H9 (cell line): ENCODE data around the gene DUOX1. TPM values are rescaled to one million over a fixed set of nuclear protein-coding genes. Genes with fewer than 3 reads are reported as not detected.

Source experiments
- DNase-seq: peaks from one replicate; pipeline ENCODE4 v3.0.0-alpha.2; 2017
- H2AFZ ChIP-seq: one replicate; pipeline ENCODE4 v1.6.1; 2013; ENCODE audit warnings: mild to moderate bottlenecking, low read length, control low read depth, moderate library complexity
- H2AK5ac ChIP-seq: 2 replicates; pipeline ENCODE4 v1.6.1; 2013; ENCODE audit warnings: low read length, control low read depth, mixed read lengths; ENCODE audit not compliant: insufficient read length
- H2BK120ac ChIP-seq: one replicate; pipeline ENCODE4 v1.6.1; 2013; ENCODE audit warnings: low read depth, mild to moderate bottlenecking, low read length, control low read depth, inconsistent platforms; ENCODE audit not compliant: poor library complexity, severe bottlenecking
- H2BK12ac ChIP-seq: 2 replicates; pipeline ENCODE4 v1.6.1; 2013; ENCODE audit warnings: low read length, control low read depth, mixed read lengths, low read depth; ENCODE audit not compliant: insufficient read length
- H2BK15ac ChIP-seq: 2 replicates; pipeline ENCODE4 v1.6.1; 2013; ENCODE audit warnings: low read depth, low read length, control low read depth
- H2BK20ac ChIP-seq: one replicate; pipeline ENCODE4 v1.6.1; 2013; ENCODE audit warnings: low read depth, mild to moderate bottlenecking, low read length, control low read depth, inconsistent platforms; ENCODE audit not compliant: poor library complexity, severe bottlenecking
- H2BK5ac ChIP-seq: 2 replicates; pipeline ENCODE4 v1.6.1; 2013; ENCODE audit warnings: low read length, control low read depth, mixed read lengths; ENCODE audit not compliant: insufficient read length
- H3K14ac ChIP-seq: 2 replicates; pipeline ENCODE4 v1.6.1; 2013; ENCODE audit warnings: low read length, control low read depth; ENCODE audit not compliant: insufficient read depth
- H3K18ac ChIP-seq: 2 replicates; pipeline ENCODE4 v1.6.1; 2013; ENCODE audit warnings: low read depth, mild to moderate bottlenecking, mixed read lengths, low read length, control low read depth; ENCODE audit not compliant: insufficient read length
- H3K23ac ChIP-seq: 2 replicates; pipeline ENCODE4 v1.6.1; 2013; ENCODE audit warnings: low read length, control low read depth, mixed read lengths, low read depth; ENCODE audit not compliant: insufficient read length
- H3K23me2 ChIP-seq: 2 replicates; pipeline ENCODE4 v1.6.1; 2013; ENCODE audit warnings: low read depth, mild to moderate bottlenecking, mixed read lengths, low read length, control low read depth; ENCODE audit not compliant: insufficient read length, poor library complexity, severe bottlenecking
- H3K27ac ChIP-seq: 2 replicates; pipeline ENCODE4 v1.5.1; 2013; ENCODE audit warnings: low read length, control low read depth, mixed read lengths, low read depth; ENCODE audit not compliant: insufficient read length
- H3K27me3 ChIP-seq: 2 replicates; pipeline ENCODE4 v1.6.1; 2013; ENCODE audit warnings: low read length, control low read depth, inconsistent platforms; ENCODE audit not compliant: insufficient read depth
- H3K4ac ChIP-seq: 2 replicates; pipeline ENCODE4 v1.6.1; 2013; ENCODE audit warnings: low read depth, mild to moderate bottlenecking, control low read depth, inconsistent platforms, low read length, moderate library complexity
- H3K4me1 ChIP-seq: 2 replicates; pipeline ENCODE4 v1.6.1; 2013; ENCODE audit warnings: low read length, control low read depth, inconsistent platforms; ENCODE audit not compliant: insufficient read depth
- H3K4me2 ChIP-seq: 2 replicates; pipeline ENCODE4 v1.6.1; 2013; ENCODE audit warnings: low read length, control low read depth, mixed read lengths; ENCODE audit not compliant: insufficient read length, insufficient read depth
- H3K56ac ChIP-seq: 2 replicates; pipeline ENCODE4 v1.6.1; 2013; ENCODE audit warnings: low read depth, mild to moderate bottlenecking, mixed read lengths, low read length, control low read depth; ENCODE audit not compliant: insufficient read length
- H3K79me1 ChIP-seq: 2 replicates; pipeline ENCODE4 v1.6.1; 2013; ENCODE audit warnings: low read depth, mild to moderate bottlenecking, moderate library complexity, low read length, control low read depth, inconsistent platforms; ENCODE audit not compliant: insufficient read depth, poor library complexity, severe bottlenecking
- H3K79me2 ChIP-seq: 2 replicates; pipeline ENCODE4 v1.6.1; 2013; ENCODE audit warnings: low read length, control low read depth, inconsistent platforms; ENCODE audit not compliant: insufficient read depth
- H3K9ac ChIP-seq: 2 replicates; pipeline ENCODE4 v1.6.1; 2013; ENCODE audit warnings: low read length, control low read depth, mixed read lengths; ENCODE audit not compliant: insufficient read length; ENCODE audit errors: extremely low read depth
- H3K9me3 ChIP-seq: one replicate; pipeline ENCODE4 v1.6.1; 2013; ENCODE audit warnings: low read depth, low read length, inconsistent platforms; ENCODE audit not compliant: control insufficient read depth
- H3T11ph ChIP-seq: one replicate; pipeline ENCODE4 v1.6.1; 2013; ENCODE audit warnings: mild to moderate bottlenecking, low read length, control low read depth, inconsistent platforms
- H4K20me1 ChIP-seq: one replicate; pipeline ENCODE4 v1.6.1; 2013; ENCODE audit not compliant: control insufficient read depth, insufficient read length, insufficient read depth
- H4K5ac ChIP-seq: 2 replicates; pipeline ENCODE4 v1.6.1; 2013; ENCODE audit warnings: low read depth, mild to moderate bottlenecking, mixed read lengths, low read length, control low read depth; ENCODE audit not compliant: insufficient read length
- H4K8ac ChIP-seq: replicated peaks from 2 replicates; pipeline ENCODE4 v1.6.1; 2013; ENCODE audit warnings: low read length, control low read depth, mixed read lengths, low read depth; ENCODE audit not compliant: insufficient read length
- H4K91ac ChIP-seq: 2 replicates; pipeline ENCODE4 v1.6.1; 2013; ENCODE audit warnings: low read depth, mild to moderate bottlenecking, moderate library complexity, mixed read lengths, low read length, control low read depth; ENCODE audit not compliant: insufficient read length
- H3K27ac Mint-ChIP-seq, 3 experiments: 2 replicates in 2 of 3; 3 replicates in 1 of 3; pipeline ENCODE4 v1.8.0; 2020 to 2021; ENCODE audit warnings: mixed read lengths in 3 of 3, mild to moderate bottlenecking in 1 of 3, moderate library complexity in 1 of 3
- H3K27me3 Mint-ChIP-seq: 2 replicates; pipeline ENCODE4 v1.8.0; 2021; ENCODE audit warnings: low read depth, mild to moderate bottlenecking, moderate library complexity, mixed read lengths
- H3K36me3 Mint-ChIP-seq, 3 experiments: 2 replicates in 2 of 3; 3 replicates in 1 of 3; pipeline ENCODE4 v1.8.0; 2020 to 2021; ENCODE audit warnings: low read depth in 3 of 3, mixed read lengths in 3 of 3; ENCODE audit not compliant: insufficient read depth in 1 of 3
- H3K4me1 Mint-ChIP-seq, 2 experiments: 2 replicates each; pipeline ENCODE4 v1.8.0; 2020; ENCODE audit warnings: mixed read lengths in 2 of 2
- H3K4me3 Mint-ChIP-seq, 2 experiments: 2 replicates in 1 of 2; 3 replicates in 1 of 2; pipeline ENCODE4 v1.8.0; 2020 to 2021; ENCODE audit warnings: mild to moderate bottlenecking in 2 of 2, mixed read lengths in 2 of 2, moderate library complexity in 1 of 2
- H3K9me3 Mint-ChIP-seq, 2 experiments: 2 replicates in 1 of 2; 3 replicates in 1 of 2; pipeline ENCODE4 v1.8.0; 2020; ENCODE audit warnings: mild to moderate bottlenecking in 2 of 2, mixed read lengths in 2 of 2, moderate library complexity in 1 of 2
- CTCF ChIP-seq: fragments of 200-600 bp; sonication (generic); conservative IDR thresholded peaks from 3 replicates; pipeline ENCODE4 v1.8.0; 2021; ENCODE audit warnings: antibody characterized with exemption, mild to moderate bottlenecking
- WGBS: extraction: QIAGEN DNeasy Blood & Tissue Kit; methylation state at CpG from one replicate; pipeline ENCODE4 v1.1.7; 2013; ENCODE audit warnings: missing lambda C conversion rate, low lambda C conversion rate, mixed read lengths; ENCODE audit not compliant: insufficient read length; ENCODE audit errors: extremely low coverage; 5-methylcytosine and 5-hydroxymethylcytosine counted together
- total RNA-seq: library from RNA; stranded (reverse); gene quantifications from 2 replicates; pipeline ENCODE4 v1.2.1, GENCODE V29; 2021

The DUOX1 gene
- total RNA-seq, 1 experiment from 2014 or later: 2.6 TPM

DNA sequence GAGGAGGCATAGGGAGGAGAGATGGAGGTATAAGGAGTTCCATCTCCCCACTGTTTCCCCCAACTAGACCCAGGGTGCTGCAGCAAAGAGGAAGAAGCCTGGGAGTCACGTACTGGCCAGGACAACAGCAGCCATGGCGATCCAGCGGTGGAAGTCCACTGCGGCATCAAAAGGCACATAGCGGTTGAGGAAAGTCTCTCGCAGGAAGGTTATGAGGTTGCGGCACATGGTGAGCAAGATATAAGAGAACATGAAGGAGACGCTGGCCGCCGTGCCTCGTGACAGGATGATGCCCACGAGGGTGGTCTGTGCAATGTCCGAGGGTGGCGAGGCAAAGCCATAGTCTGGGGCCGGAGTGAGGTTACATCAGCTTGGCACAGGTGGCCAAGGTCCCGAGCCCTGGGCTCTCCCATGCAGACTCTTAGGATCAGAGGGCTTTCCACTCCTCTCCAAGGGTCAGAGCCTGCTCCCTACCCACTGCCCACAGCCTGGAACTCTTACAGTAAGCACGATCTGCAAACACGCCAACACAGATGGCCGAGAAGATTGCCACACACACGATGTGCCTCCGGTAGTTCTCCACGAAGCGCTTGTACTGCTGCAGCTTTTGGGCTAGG is 30.1 kb upstream of the DUOX1 start:
- no peak overlapping the region for H3K18ac ChIP-seq
- no peak overlapping the region for H3K27ac Mint-ChIP-seq
- WGBS: no CpG with 5 or more reads among the region's 23 CpGs
- H4K91ac ChIP-seq: no peak overlapping the region
- no peaks in the 10 kb centered on the region for H4K20me1 ChIP-seq
- no peak overlapping the region for H2AFZ ChIP-seq
- no peak overlapping the region for H2BK20ac ChIP-seq
- no peak overlapping the region for H3K9ac ChIP-seq
- no peak overlapping the region for H3K4me3 Mint-ChIP-seq
- no peak for TF ChIP-seq CTCF
- no peak overlapping the region for H3K27ac ChIP-seq
- H2BK5ac ChIP-seq: no peak overlapping the region
- no peaks in the 10 kb centered on the region for H3K23me2 ChIP-seq
- H2BK120ac ChIP-seq: no peak overlapping the region
- no peak for DNase-seq
- H3K14ac ChIP-seq: peak overlapping the region; percentile 43; the same call in 1 of the 2 replicates
- peaks cover 6% of the 10 kb centered on the region; the same call in 1 of the 2 replicates for H3K4me1 ChIP-seq
- H3K9me3 ChIP-seq: no peaks in the 10 kb centered on the region
- H3K79me1 ChIP-seq: no peaks in the 10 kb centered on the region
- no peak overlapping the region for H2BK15ac ChIP-seq
- no peaks in the 10 kb centered on the region for H3K27me3 ChIP-seq
- H3K79me2 ChIP-seq: no peaks in the 10 kb centered on the region
- H3K4me2 ChIP-seq: no peak overlapping the region
- no peak overlapping the region for H2AK5ac ChIP-seq
- H2BK12ac ChIP-seq: no peak overlapping the region
- H3K23ac ChIP-seq: no peak overlapping the region
- H3K4me1 Mint-ChIP-seq: peaks cover 20 to 28% of the 10 kb centered on the region in 2 experiments
- no peak overlapping the region for H4K5ac ChIP-seq
- H3K27me3 Mint-ChIP-seq: peaks cover 29% of the 10 kb centered on the region
- no peak overlapping the region for H3K4ac ChIP-seq
- H3K56ac ChIP-seq: no peak overlapping the region
- H3K36me3 Mint-ChIP-seq: no peaks in the 10 kb centered on the region; a peak in 1 of 7 replicates
- no peak overlapping the region for H4K8ac ChIP-seq
- no peak overlapping the region for H3T11ph ChIP-seq
- no peaks in the 10 kb centered on the region; a peak in 1 of 5 replicates for H3K9me3 Mint-ChIP-seq
